CD4-positive, alpha-beta T cell (primary cell): ENCODE data around the gene FHOD3. TPM values are rescaled to one million over a fixed set of nuclear protein-coding genes. Genes with fewer than 3 reads are reported as not detected.

ENCODE experiments used
- ATAC-seq: fragments of 200-7000 bp; cut with Tn5 transposase; one replicate; pipeline ENCODE4 v1.10.0; 2022; ENCODE audit warnings: mild to moderate bottlenecking; ENCODE audit not compliant: poor library complexity
- CTCF ChIA-PET: fragments of 350-600 bp; sonication (Branson Sonifier 250); formaldehyde crosslinking; loops from one replicate; lab custom pipeline; 2021; ENCODE audit warnings: antibody characterized with exemption, inconsistent platforms; lab: Charles Lee
- POLR2A ChIA-PET: fragments of 350-600 bp; sonication (Branson Sonifier 250); formaldehyde crosslinking; loops from one replicate; lab custom pipeline; 2021; ENCODE audit warnings: antibody characterized with exemption, inconsistent platforms; lab: Charles Lee
- DNase-seq, 14 experiments: peaks; one replicate each; pipeline ENCODE4 v3.0.0-alpha.2; 2013 to 2020; ENCODE audit warnings: mixed read lengths in 2 of 14
- H3K27ac ChIP-seq, 2 donors: one replicate each; pipeline versions ENCODE4 v1.5.1 to v1.7.0; 2013; ENCODE audit warnings: low read length in 2 of 2, low read depth in 1 of 2, mild to moderate bottlenecking in 1 of 2
- H3K27me3 ChIP-seq, 2 experiments: 1 replicate in 1 of 2; 2 replicates in 1 of 2; pipeline versions ENCODE4 v1.6.1 to v1.7.0; 2013; ENCODE audit warnings: low read length in 2 of 2, control low read depth in 1 of 2, mild to moderate bottlenecking in 1 of 2, moderate library complexity in 1 of 2; ENCODE audit not compliant: insufficient read depth in 2 of 2, control insufficient read depth in 1 of 2
- H3K36me3 ChIP-seq: one replicate; pipeline ENCODE4 v1.6.1; 2013; ENCODE audit warnings: low read length, control low read depth; ENCODE audit not compliant: insufficient read depth
- H3K4me1 ChIP-seq: one replicate; pipeline ENCODE4 v1.6.1; 2013; ENCODE audit warnings: low read length, control low read depth; ENCODE audit not compliant: insufficient read depth
- H3K4me3 ChIP-seq: one replicate; pipeline ENCODE4 v1.5.1; 2013; ENCODE audit warnings: mild to moderate bottlenecking, low read length, moderate library complexity
- H3K9me3 ChIP-seq, 2 experiments: 1 replicate in 1 of 2; 2 replicates in 1 of 2; pipeline versions ENCODE4 v1.6.1 to v1.7.0; 2013; ENCODE audit warnings: low read length in 2 of 2, mild to moderate bottlenecking in 2 of 2, control low read depth in 1 of 2, moderate library complexity in 1 of 2; ENCODE audit not compliant: control insufficient read depth in 1 of 2, insufficient read depth in 1 of 2
- H3K27ac Mint-ChIP-seq: one replicate; pipeline ENCODE4 v1.8.0; 2020; ENCODE audit warnings: mixed read lengths
- H3K27me3 Mint-ChIP-seq: one replicate; pipeline ENCODE4 v1.8.0; 2021; ENCODE audit warnings: mixed read lengths
- H3K36me3 Mint-ChIP-seq: one replicate; pipeline ENCODE4 v1.8.0; 2021; ENCODE audit warnings: low read depth, mixed read lengths
- H3K4me1 Mint-ChIP-seq: one replicate; pipeline ENCODE4 v1.8.0; 2021; ENCODE audit warnings: low read depth, mixed read lengths
- H3K4me3 Mint-ChIP-seq: one replicate; pipeline ENCODE4 v1.8.0; 2020; ENCODE audit warnings: mild to moderate bottlenecking, mixed read lengths
- H3K9me3 Mint-ChIP-seq: one replicate; pipeline ENCODE4 v1.8.0; 2020; ENCODE audit warnings: mixed read lengths
- intact Hi-C, 2 experiments: fragments of 100-400 bp; cut with DNase I in 1 of 2; cut with micrococcal nuclease in 1 of 2; formaldehyde crosslinking; loops; one replicate each; pipeline versions ENCODE4 v1.15.1 to v1.9.0; 2023 to 2025; cut with DNase I, micrococcal nuclease
- total RNA-seq, 174 experiments: library from RNA in 2 of 174; stranded (reverse) in 2 of 174; gene quantifications; one replicate each; pipeline ENCODE4 v1.2.3 and lab custom pipeline; 2021 to 2026
- TF ChIP-seq, protein P1 (sequence below): fragments of 200-600 bp; IDR thresholded peaks from one replicate; pipeline ENCODE4 v1.8.0; 2022; ENCODE audit warnings: antibody characterized with exemption, mild to moderate bottlenecking

FHOD3 gene
- total RNA-seq, 2 experiments from 2014 or later: not detected

DNA sequence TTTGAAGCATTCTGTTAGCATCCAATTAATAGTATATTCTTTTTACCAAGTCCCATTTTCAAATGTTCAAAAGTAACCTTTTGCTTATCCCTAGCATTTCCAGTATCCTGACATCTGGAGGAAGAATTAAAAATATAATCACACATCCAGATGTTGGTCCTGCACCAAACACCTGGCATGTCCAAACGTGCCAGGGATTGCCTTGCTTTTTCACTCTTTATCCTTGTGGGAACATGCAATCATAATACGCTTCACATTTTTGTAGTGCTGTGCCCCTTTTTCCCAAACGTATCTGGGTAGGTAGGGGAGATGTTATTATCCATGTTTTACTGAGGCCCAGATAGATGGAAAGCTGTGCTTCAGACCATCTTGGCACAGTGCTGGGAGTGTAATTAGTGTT is 398.3 kb downstream of the FHOD3 start:
- H3K27me3 ChIP-seq: no peaks in the 10 kb centered on the region
- intact Hi-C loops: no loop called here
- no peak overlapping the region for H3K27ac Mint-ChIP-seq
- no peak overlapping the region for H3K4me3 ChIP-seq
- no peaks in the 10 kb centered on the region for H3K9me3 ChIP-seq
- no peaks in the 10 kb centered on the region for H3K36me3 ChIP-seq
- ChIA-PET POLR2A (no interaction called here), CTCF (no interaction called here)
- H3K27ac ChIP-seq: no peak overlapping the region
- ATAC-seq (no peak), DNase-seq (no peak)
- no peaks in the 10 kb centered on the region for H3K36me3 Mint-ChIP-seq
- no peak overlapping the region for H3K4me3 Mint-ChIP-seq
- no peaks in the 10 kb centered on the region for H3K4me1 Mint-ChIP-seq
- H3K27me3 Mint-ChIP-seq: peaks cover 14% of the 10 kb centered on the region
- TF ChIP-seq, protein P1, sequence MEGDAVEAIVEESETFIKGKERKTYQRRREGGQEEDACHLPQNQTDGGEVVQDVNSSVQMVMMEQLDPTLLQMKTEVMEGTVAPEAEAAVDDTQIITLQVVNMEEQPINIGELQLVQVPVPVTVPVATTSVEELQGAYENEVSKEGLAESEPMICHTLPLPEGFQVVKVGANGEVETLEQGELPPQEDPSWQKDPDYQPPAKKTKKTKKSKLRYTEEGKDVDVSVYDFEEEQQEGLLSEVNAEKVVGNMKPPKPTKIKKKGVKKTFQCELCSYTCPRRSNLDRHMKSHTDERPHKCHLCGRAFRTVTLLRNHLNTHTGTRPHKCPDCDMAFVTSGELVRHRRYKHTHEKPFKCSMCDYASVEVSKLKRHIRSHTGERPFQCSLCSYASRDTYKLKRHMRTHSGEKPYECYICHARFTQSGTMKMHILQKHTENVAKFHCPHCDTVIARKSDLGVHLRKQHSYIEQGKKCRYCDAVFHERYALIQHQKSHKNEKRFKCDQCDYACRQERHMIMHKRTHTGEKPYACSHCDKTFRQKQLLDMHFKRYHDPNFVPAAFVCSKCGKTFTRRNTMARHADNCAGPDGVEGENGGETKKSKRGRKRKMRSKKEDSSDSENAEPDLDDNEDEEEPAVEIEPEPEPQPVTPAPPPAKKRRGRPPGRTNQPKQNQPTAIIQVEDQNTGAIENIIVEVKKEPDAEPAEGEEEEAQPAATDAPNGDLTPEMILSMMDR: no peak
- no peaks in the 10 kb centered on the region for H3K9me3 Mint-ChIP-seq
- no peaks in the 10 kb centered on the region for H3K4me1 ChIP-seq

DNA sequence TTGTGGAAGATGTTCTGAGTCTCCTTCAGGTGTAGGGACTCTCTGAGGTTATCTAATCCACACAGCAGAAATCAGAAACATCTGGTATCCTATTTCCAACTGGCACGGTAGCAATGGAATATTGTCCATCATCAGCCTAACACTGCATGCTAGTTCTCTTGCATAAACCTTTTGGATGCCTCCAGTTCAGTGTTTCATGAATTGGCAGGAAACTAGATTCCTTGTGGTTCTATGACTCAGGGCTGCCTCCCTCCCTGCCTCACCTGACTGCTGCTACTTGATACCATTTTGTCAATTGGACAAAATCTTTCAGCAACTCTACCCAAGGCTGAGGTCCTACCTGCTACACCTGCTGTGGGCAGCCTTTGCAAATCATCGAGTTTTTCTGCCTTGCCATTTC is 400.4 kb downstream of the FHOD3 start:
- Mint-ChIP-seq H3K4me3 (no peak overlapping the region), H3K27ac (no peak overlapping the region), H3K9me3 (no peaks in the 10 kb centered on the region), H3K4me1 (no peaks in the 10 kb centered on the region), H3K36me3 (no peaks in the 10 kb centered on the region), H3K27me3 (peaks cover 16% of the 10 kb centered on the region)
- Histone ChIP-seq H3K4me1 (no peaks in the 10 kb centered on the region), H3K27me3 (no peaks in the 10 kb centered on the region), H3K36me3 (no peaks in the 10 kb centered on the region), H3K27ac (no peak overlapping the region), H3K4me3 (no peak overlapping the region), H3K9me3 (no peaks in the 10 kb centered on the region)
- DNase-seq: no peak
- ATAC-seq: no peak
- ChIA-PET CTCF (interaction anchor here (1.0 kb wide), 1 partner anchor 10 kb away, joined by 3 read pairs; no protein-coding TSS in a partner anchor), POLR2A (no interaction called here)
- TF ChIP-seq, protein P1: no peak
- intact Hi-C loops: no loop called here

DNA sequence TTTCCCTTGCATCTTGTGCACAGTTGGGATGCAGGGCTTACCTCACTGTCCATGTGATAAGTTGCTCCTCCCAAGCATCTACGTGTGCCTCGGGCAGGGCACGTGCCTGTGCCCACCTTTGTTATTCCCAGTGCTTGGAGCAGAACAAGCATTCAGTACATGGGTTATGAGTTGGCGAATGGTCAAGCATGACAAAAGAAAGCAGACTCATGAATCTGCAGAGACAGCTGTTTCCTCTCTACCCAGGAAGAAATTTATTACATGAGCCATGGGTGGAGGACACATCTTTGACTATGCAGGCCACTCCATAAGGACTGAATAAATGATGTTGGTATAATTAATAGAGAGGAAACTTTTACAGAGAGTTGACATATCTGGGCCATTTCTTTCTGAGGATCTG is 403.4 kb downstream of the FHOD3 start:
- Mint-ChIP-seq H3K36me3 (no peaks in the 10 kb centered on the region), H3K9me3 (no peaks in the 10 kb centered on the region), H3K27me3 (peaks cover 43% of the 10 kb centered on the region), H3K4me1 (no peaks in the 10 kb centered on the region), H3K27ac (no peak overlapping the region), H3K4me3 (no peak overlapping the region)
- ATAC-seq (no peak), DNase-seq (no peak)
- intact Hi-C loops: loop anchor here in 1 of 2 experiments (5.0 kb wide), 1 partner anchor 51 kb away; no protein-coding TSS in a partner anchor
- H3K4me3 ChIP-seq: no peak overlapping the region
- TF ChIP-seq, protein P1: no peak
- no peaks in the 10 kb centered on the region for H3K27me3 ChIP-seq
- POLR2A ChIA-PET: no interaction called here
- no peaks in the 10 kb centered on the region for H3K4me1 ChIP-seq
- H3K36me3 ChIP-seq: no peaks in the 10 kb centered on the region
- CTCF ChIA-PET: no interaction called here
- no peaks in the 10 kb centered on the region for H3K9me3 ChIP-seq
- no peak overlapping the region for H3K27ac ChIP-seq
